ENCODE measurements around the gene NDUFAF4. TPM values are rescaled to one million over a fixed set of nuclear protein-coding genes. Genes with fewer than 3 reads are reported as not detected.
"Not testable (repeated sequence)": the region's sequence is repeated elsewhere in the genome, so short reads cannot be mapped to it uniquely, and the experiment has no call there.

The NDUFAF4 gene
- total RNA-seq, 1 donor from 2014 or later, result 41.4 TPM

GRCh38 chr6:96899451-96899998, 1.8 kb upstream of the NDUFAF4 start:
- no peak for DNase-seq (ENCODE audit: low read depth)

GRCh38 chr6:96899019-96899418, 1.3 kb upstream of the NDUFAF4 start:
- peak; percentile 65 for DNase-seq (ENCODE audit: low read depth)

GRCh38 chr6:96898241-96898851, 655 bp upstream of the NDUFAF4 start:
- DNase-seq (ENCODE audit: low read depth), result peak; percentile 32

- DNase-seq (ENCODE audit: low read depth), result no peak
Measured at GRCh38 chr6:96889146-96889545, 8.5 kb downstream of the NDUFAF4 start.

GRCh38 chr6:96888745-96889144, 8.9 kb downstream of the NDUFAF4 start:
- no peak for DNase-seq (ENCODE audit: low read depth)

GRCh38 chr6:96886519-96886918, 11.2 kb downstream of the NDUFAF4 start:
- no peak for DNase-seq (ENCODE audit: low read depth)

- DNase-seq (ENCODE audit: low read depth), result not testable (repeated sequence)
Measured at GRCh38 chr6:96885187-96885631, 12.5 kb downstream of the NDUFAF4 start.

- peak; percentile 34 for DNase-seq (ENCODE audit: low read depth)
Measured at GRCh38 chr6:96878143-96878542, 19.5 kb downstream of the NDUFAF4 start.

- DNase-seq (ENCODE audit: low read depth), result no peak
Measured at GRCh38 chr6:96876886-96877545, 20.7 kb downstream of the NDUFAF4 start.

GRCh38 chr6:96872976-96873375, 24.7 kb downstream of the NDUFAF4 start:
- DNase-seq (ENCODE audit: low read depth), result no peak

GRCh38 chr6:96865055-96865405, 32.7 kb downstream of the NDUFAF4 start:
- no peak for DNase-seq (ENCODE audit: low read depth)

- DNase-seq (ENCODE audit: low read depth), result peak; percentile 6
Measured at GRCh38 chr6:96864216-96865054, 33.3 kb downstream of the NDUFAF4 start.

GRCh38 chr6:96862560-96862959, 35.1 kb downstream of the NDUFAF4 start:
- no peak for DNase-seq (ENCODE audit: low read depth)

GRCh38 chr6:96861588-96861987, 36.1 kb downstream of the NDUFAF4 start:
- no peak for DNase-seq (ENCODE audit: low read depth)

- DNase-seq (ENCODE audit: low read depth), result no peak
Measured at GRCh38 chr6:96856856-96857255, 40.8 kb downstream of the NDUFAF4 start.

GRCh38 chr6:96853083-96853482, 44.6 kb downstream of the NDUFAF4 start:
- DNase-seq (ENCODE audit: low read depth), result no peak

- no peak for DNase-seq (ENCODE audit: low read depth)
Measured at GRCh38 chr6:96852605-96853004, 45.1 kb downstream of the NDUFAF4 start.

GRCh38 chr6:96851858-96852257, 45.8 kb downstream of the NDUFAF4 start:
- DNase-seq (ENCODE audit: low read depth), result no peak

- no peak for DNase-seq (ENCODE audit: low read depth)
Measured at GRCh38 chr6:96849615-96850014, 48.1 kb downstream of the NDUFAF4 start.

GRCh38 chr6:96844530-96844929, 53.2 kb downstream of the NDUFAF4 start:
- no peak for DNase-seq (ENCODE audit: low read depth)

- no peak for DNase-seq (ENCODE audit: low read depth)
Measured at GRCh38 chr6:96841345-96841744, 56.3 kb downstream of the NDUFAF4 start.
